ENCODE data around the gene SPTBN4. TPM values are rescaled to one million over a fixed set of nuclear protein-coding genes. Genes with fewer than 3 reads are reported as not detected.
A peak's percentile ranks its signal among the peaks of the same experiment; 100 is the strongest.

The SPTBN4 gene
- total RNA-seq, 2 donors from 2014 or later: 0.21 to 0.25 TPM

- Mint-ChIP-seq H3K4me1 (peaks cover 28% of the 10 kb centered on the region), H3K4me3 (no peak overlapping the region), H3K27ac (peak overlapping the region; percentile 57), H3K27me3 (no peaks in the 10 kb centered on the region), H3K36me3 (ENCODE audit: low read depth) (peaks cover 7% of the 10 kb centered on the region)
- H3K9me3 ChIP-seq (ENCODE audit: control insufficient read depth, low read length, poor library complexity, severe bottlenecking): no peaks in the 10 kb centered on the region
- DNase-seq (no peak), ATAC-seq (no peak)
These were observed 113.8 kb downstream of the SPTBN4 start for GRCh38 chr19:40580619-40581018.

GRCh38 chr19:40581531-40581930 is 114.7 kb downstream of the SPTBN4 start:
- Mint-ChIP-seq H3K27ac (peak overlapping the region; percentile 59), H3K4me3 (no peak overlapping the region), H3K36me3 (ENCODE audit: low read depth) (peaks cover 15% of the 10 kb centered on the region), H3K27me3 (no peaks in the 10 kb centered on the region), H3K4me1 (peaks cover 30% of the 10 kb centered on the region)
- DNase-seq (no peak), ATAC-seq (no peak)
- H3K9me3 ChIP-seq (ENCODE audit: control insufficient read depth, low read length, poor library complexity, severe bottlenecking): no peaks in the 10 kb centered on the region

GRCh38 chr19:40582467-40582866 is 115.7 kb downstream of the SPTBN4 start:
- no peaks in the 10 kb centered on the region for H3K9me3 ChIP-seq (ENCODE audit: control insufficient read depth, low read length, poor library complexity, severe bottlenecking)
- Mint-ChIP-seq H3K4me1 (peaks cover 34% of the 10 kb centered on the region), H3K4me3 (no peak overlapping the region), H3K27me3 (no peaks in the 10 kb centered on the region), H3K27ac (peak overlapping the region; percentile 59), H3K36me3 (ENCODE audit: low read depth) (peaks cover 18% of the 10 kb centered on the region)
- DNase-seq: no peak
- no peak for ATAC-seq

GRCh38 chr19:40583283-40583682 is 116.5 kb downstream of the SPTBN4 start:
- Mint-ChIP-seq H3K4me1 (peaks cover 26% of the 10 kb centered on the region), H3K36me3 (ENCODE audit: low read depth) (peaks cover 19% of the 10 kb centered on the region)

GRCh38 chr19:40584007-40584406 is 117.2 kb downstream of the SPTBN4 start:
- Mint-ChIP-seq H3K4me1 (peaks cover 21% of the 10 kb centered on the region), H3K4me3 (no peak overlapping the region), H3K27me3 (no peaks in the 10 kb centered on the region), H3K36me3 (ENCODE audit: low read depth) (peaks cover 19% of the 10 kb centered on the region), H3K27ac (peak overlapping the region; percentile 59)
- H3K9me3 ChIP-seq (ENCODE audit: control insufficient read depth, low read length, poor library complexity, severe bottlenecking): no peaks in the 10 kb centered on the region
- ATAC-seq: no peak
- no peak for DNase-seq

More at GRCh38 chr19:40583283-40583682, 116.5 kb downstream of the SPTBN4 start:
- DNase-seq: no peak
- H3K9me3 ChIP-seq (ENCODE audit: control insufficient read depth, low read length, poor library complexity, severe bottlenecking): no peaks in the 10 kb centered on the region
- no peaks in the 10 kb centered on the region for H3K27me3 Mint-ChIP-seq
- no peak overlapping the region for H3K4me3 Mint-ChIP-seq
- peak overlapping the region; percentile 59 for H3K27ac Mint-ChIP-seq
- no peak for ATAC-seq

GRCh38 chr19:40585241-40585981 is 118.6 kb downstream of the SPTBN4 start:
- DNase-seq (no peak), ATAC-seq (no peak)
- no peaks in the 10 kb centered on the region for H3K9me3 ChIP-seq (ENCODE audit: control insufficient read depth, low read length, poor library complexity, severe bottlenecking)
- Mint-ChIP-seq H3K36me3 (ENCODE audit: low read depth) (peaks cover 19% of the 10 kb centered on the region), H3K4me1 (peaks cover 24% of the 10 kb centered on the region), H3K27me3 (no peaks in the 10 kb centered on the region), H3K27ac (no peak overlapping the region), H3K4me3 (no peak overlapping the region)

- peak overlapping the region; percentile 43 for H3K4me3 Mint-ChIP-seq
- H3K27me3 Mint-ChIP-seq: no peaks in the 10 kb centered on the region
- no peaks in the 10 kb centered on the region for H3K9me3 ChIP-seq (ENCODE audit: control insufficient read depth, low read length, poor library complexity, severe bottlenecking)
- H3K27ac Mint-ChIP-seq: no peak overlapping the region
- ATAC-seq (no peak), DNase-seq (no peak)
- peaks cover 22% of the 10 kb centered on the region for H3K4me1 Mint-ChIP-seq
- H3K36me3 Mint-ChIP-seq (ENCODE audit: low read depth): peaks cover 19% of the 10 kb centered on the region
These were observed 119.2 kb downstream of the SPTBN4 start for GRCh38 chr19:40585982-40586422.

GRCh38 chr19:40586611-40587010 is 119.8 kb downstream of the SPTBN4 start:
- DNase-seq: no peak
- Mint-ChIP-seq H3K4me3 (no peak overlapping the region), H3K36me3 (ENCODE audit: low read depth) (peaks cover 19% of the 10 kb centered on the region), H3K27me3 (no peaks in the 10 kb centered on the region), H3K27ac (no peak overlapping the region), H3K4me1 (peaks cover 21% of the 10 kb centered on the region)
- ATAC-seq: no peak
- no peaks in the 10 kb centered on the region for H3K9me3 ChIP-seq (ENCODE audit: control insufficient read depth, low read length, poor library complexity, severe bottlenecking)

- no peaks in the 10 kb centered on the region for H3K9me3 ChIP-seq (ENCODE audit: control insufficient read depth, low read length, poor library complexity, severe bottlenecking)
- peaks cover 18% of the 10 kb centered on the region for H3K4me1 Mint-ChIP-seq
- peaks cover 16% of the 10 kb centered on the region for H3K36me3 Mint-ChIP-seq (ENCODE audit: low read depth)
- no peaks in the 10 kb centered on the region for H3K27me3 Mint-ChIP-seq
- no peak overlapping the region for H3K4me3 Mint-ChIP-seq
- no peak for DNase-seq
- no peak overlapping the region for H3K27ac Mint-ChIP-seq
- no peak for ATAC-seq
These were observed 121.5 kb downstream of the SPTBN4 start for GRCh38 chr19:40588110-40588854.

GRCh38 chr19:40588926-40589569 is 122.2 kb downstream of the SPTBN4 start:
- Mint-ChIP-seq H3K4me3 (no peak overlapping the region), H3K36me3 (ENCODE audit: low read depth) (peaks cover 16% of the 10 kb centered on the region), H3K27ac (peak overlapping the region; percentile 65), H3K27me3 (no peaks in the 10 kb centered on the region), H3K4me1 (peaks cover 17% of the 10 kb centered on the region)
- DNase-seq: no peak
- ATAC-seq: no peak
- H3K9me3 ChIP-seq (ENCODE audit: control insufficient read depth, low read length, poor library complexity, severe bottlenecking): no peaks in the 10 kb centered on the region

- H3K4me3 Mint-ChIP-seq: no peak overlapping the region
- peaks cover 18% of the 10 kb centered on the region for H3K4me1 Mint-ChIP-seq
- H3K27ac Mint-ChIP-seq: peak overlapping the region; percentile 65
- peaks cover 16% of the 10 kb centered on the region for H3K36me3 Mint-ChIP-seq (ENCODE audit: low read depth)
- no peaks in the 10 kb centered on the region for H3K27me3 Mint-ChIP-seq
- DNase-seq (no peak), ATAC-seq (no peak)
- H3K9me3 ChIP-seq (ENCODE audit: control insufficient read depth, low read length, poor library complexity, severe bottlenecking): no peaks in the 10 kb centered on the region
These were observed 123.0 kb downstream of the SPTBN4 start for GRCh38 chr19:40589591-40590429.

- no peak overlapping the region for H3K27ac Mint-ChIP-seq
- DNase-seq: no peak
These were observed 123.9 kb downstream of the SPTBN4 start for GRCh38 chr19:40590464-40591265.

More at GRCh38 chr19:40590464-40591265, 123.9 kb downstream of the SPTBN4 start:
- Mint-ChIP-seq H3K36me3 (ENCODE audit: low read depth) (peaks cover 16% of the 10 kb centered on the region), H3K4me3 (no peak overlapping the region), H3K27me3 (no peaks in the 10 kb centered on the region), H3K4me1 (peaks cover 21% of the 10 kb centered on the region)
- ATAC-seq: no peak
- H3K9me3 ChIP-seq (ENCODE audit: control insufficient read depth, low read length, poor library complexity, severe bottlenecking): no peaks in the 10 kb centered on the region
